ENCODE measurements around the gene LONRF3. TPM values are rescaled to one million over a fixed set of nuclear protein-coding genes. Genes with fewer than 3 reads are reported as not detected.

The LONRF3 gene
- total and polyA plus RNA-seq, 2 of the 8 experiments (the other 6 are each of a cell fraction or from before 2014, with no cell fraction given): 0.11 TPM; not detected in 1

DNA sequence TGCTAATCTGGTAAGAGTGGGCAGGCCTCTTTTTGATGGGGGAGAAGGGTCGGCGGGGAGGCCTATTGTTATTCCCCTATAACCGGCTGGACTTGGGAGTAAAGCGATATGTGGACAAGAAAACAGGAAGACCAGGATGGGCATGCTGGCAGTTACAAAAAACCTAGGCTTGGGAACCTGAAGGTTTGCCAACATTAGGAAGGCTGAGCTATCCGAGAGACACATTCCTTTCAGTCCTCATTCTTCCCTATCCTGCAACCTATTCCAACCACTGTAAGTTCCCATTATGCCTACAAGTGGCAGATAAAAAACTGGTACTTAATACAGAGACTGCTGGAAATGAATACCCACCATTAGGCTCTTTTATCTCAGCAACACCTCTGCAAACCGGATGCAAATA, 66.0 kb downstream of the LONRF3 start:
- no peak overlapping the region for H3K18ac ChIP-seq (ENCODE audit: extremely low read depth, low read length)
- H4K5ac ChIP-seq (ENCODE audit: insufficient read length, low read depth, low read length): no peak overlapping the region
- H3K9me3 ChIP-seq (ENCODE audit: insufficient read depth in 2 of 2, low read depth in 1 of 2, low read length in 1 of 2): no peaks in the 10 kb centered on the region
- no peaks in the 10 kb centered on the region for H3K36me3 ChIP-seq (ENCODE audit: control insufficient read depth in 2 of 4, insufficient read depth in 4 of 4, low read length in 3 of 4)
- H2BK20ac ChIP-seq (ENCODE audit: low read length): no peak overlapping the region
- H3K79me2 ChIP-seq (ENCODE audit: control insufficient read depth in 1 of 2, insufficient read depth in 2 of 2, low read length in 2 of 2): no peaks in the 10 kb centered on the region
- no peaks in the 10 kb centered on the region for H3K27me3 ChIP-seq (replicated peaks in 1 of 4; ENCODE audit: control insufficient read depth in 3 of 4, extremely low read depth in 1 of 4, insufficient read depth in 3 of 4, low read length in 3 of 4)
- ChIA-PET CTCF (ENCODE audit: partially characterized antibody) (interaction anchor here (0.6 kb wide), 1 partner anchor 15 kb away, joined by 3 read pairs; no protein-coding TSS in a partner anchor), POLR2A (ENCODE audit: partially characterized antibody) (no interaction called here)
- H3K4ac ChIP-seq (replicated peaks; ENCODE audit: insufficient read length, low read depth, low read length): no peak overlapping the region
- H2BK5ac ChIP-seq (ENCODE audit: low read depth, low read length): no peak overlapping the region
- H3K14ac ChIP-seq (ENCODE audit: insufficient read length): no peak overlapping the region
- H2AK5ac ChIP-seq (ENCODE audit: low read depth, low read length): no peak overlapping the region
- no peak overlapping the region for H2BK12ac ChIP-seq (ENCODE audit: low read depth, low read length)
- H2BK120ac ChIP-seq (replicated peaks; ENCODE audit: low read depth, low read length): no peak overlapping the region
- no peak for DNase-seq (ENCODE audit: low read depth in 1 of 2, low spot score in 2 of 2)
- H3K9ac ChIP-seq (replicated peaks in 1 of 4; ENCODE audit: extremely low read depth in 1 of 4, low read depth in 3 of 4, low read length in 3 of 4): no peak overlapping the region
- no peak overlapping the region for H3K4me2 ChIP-seq (ENCODE audit: insufficient read depth in 1 of 2, low read depth in 2 of 2, low read length in 2 of 2)
- H3K23me2 ChIP-seq (ENCODE audit: low read depth, low read length): no peaks in the 10 kb centered on the region
- no peak overlapping the region for H3K4me3 ChIP-seq (ENCODE audit: extremely low read depth in 1 of 4, insufficient read depth in 2 of 4, low read depth in 3 of 4, low read length in 4 of 4)
- H4K20me1 ChIP-seq (replicated peaks in 1 of 2; ENCODE audit: control insufficient read depth in 1 of 2, insufficient read depth in 2 of 2, low read length in 2 of 2): no peaks in the 10 kb centered on the region
- H4K91ac ChIP-seq (replicated peaks; ENCODE audit: insufficient read length, low read length): no peak overlapping the region
- no peak overlapping the region for H3K23ac ChIP-seq (ENCODE audit: insufficient read length)
- no peak overlapping the region for H2AFZ ChIP-seq (ENCODE audit: low read length)
- no peaks in the 10 kb centered on the region for H3K4me1 ChIP-seq (replicated peaks in 1 of 4; ENCODE audit: control insufficient read depth in 3 of 4, insufficient read depth in 4 of 4, low read length in 3 of 4)
- no peak overlapping the region for H2BK15ac ChIP-seq (ENCODE audit: low read length)
- H4K8ac ChIP-seq (ENCODE audit: extremely low read depth, insufficient read depth, low read length): no peak overlapping the region
- H3K27ac ChIP-seq (ENCODE audit: low read depth, low read length): no peak overlapping the region
- H3K79me1 ChIP-seq (ENCODE audit: low read depth, low read length): no peaks in the 10 kb centered on the region
- WGBS, 2 experiments (ENCODE audit: extremely low coverage in 1 of 2, insufficient coverage in 1 of 2, insufficient read length in 1 of 2, insufficient replicate concordance in 2 of 2, low coverage in 1 of 2, low lambda C conversion rate in 2 of 2, missing lambda C conversion rate in 1 of 2): 85% methylated on average over 2 of the region's 6 CpGs; no CpG with 5 or more reads in 1 of the 2 experiments
- FAIRE-seq: no peak
- no peak overlapping the region for H3K56ac ChIP-seq (replicated peaks; ENCODE audit: insufficient read length, low read depth, low read length)
- TF ChIP-seq EP300 (IDR thresholded peaks at IDR 0.05; ENCODE audit: borderline replicate concordance in 1 of 2, low read depth in 2 of 2, low read length in 2 of 2) (no peak), JUND (IDR thresholded peaks at IDR 0.05; ENCODE audit: low read length) (no peak), MAFK (IDR thresholded peaks at IDR 0.05; ENCODE audit: low read depth, low read length) (no peak), USF2 (IDR thresholded peaks at IDR 0.05; ENCODE audit: low read length) (no peak), GTF2F1 (IDR thresholded peaks at IDR 0.05; ENCODE audit: borderline replicate concordance, low read depth, low read length) (no peak), SIRT6 (IDR thresholded peaks at IDR 0.05; ENCODE audit: low read length) (no peak), KDM4A (IDR thresholded peaks at IDR 0.05; ENCODE audit: low read depth, low read length, severe bottlenecking) (no peak), MAX (IDR thresholded peaks at IDR 0.05) (no peak), TEAD4 (IDR thresholded peaks at IDR 0.05; ENCODE audit: low read depth, low read length) (no peak), RAD21 (IDR thresholded peaks at IDR 0.05 in 1 of 2, conservative IDR thresholded peaks at IDR 0.05 in 1 of 2; ENCODE audit: low read depth in 2 of 2, low read length in 2 of 2) (no peak), CREB1 (IDR thresholded peaks at IDR 0.05) (no peak), SAP30 (IDR thresholded peaks at IDR 0.05; ENCODE audit: insufficient read depth, insufficient replicate concordance, low read length) (no peak)
